Nephron progenitor cell (in vitro differentiated cells): ENCODE measurements around the gene TBL1XR1.

Source experiments
- DNase-seq: peaks from one replicate; pipeline ENCODE4 v3.0.0; 2021
- H3K27ac Mint-ChIP-seq: 2 replicates; pipeline ENCODE4 v1.8.0; 2021; ENCODE audit warnings: mild to moderate bottlenecking, moderate library complexity, mixed read lengths
- H3K27me3 Mint-ChIP-seq: 2 replicates; pipeline ENCODE4 v1.8.0; 2021; ENCODE audit warnings: mild to moderate bottlenecking, low read depth, mixed read lengths; ENCODE audit not compliant: poor library complexity
- H3K36me3 Mint-ChIP-seq: 2 replicates; pipeline ENCODE4 v1.8.0; 2021; ENCODE audit warnings: low read depth, mixed read lengths
- H3K4me1 Mint-ChIP-seq: 2 replicates; pipeline ENCODE4 v1.8.0; 2021; ENCODE audit warnings: mixed read lengths
- H3K4me3 Mint-ChIP-seq: 2 replicates; pipeline ENCODE4 v1.8.0; 2021; ENCODE audit warnings: mild to moderate bottlenecking, moderate library complexity, mixed read lengths
- H3K9me3 Mint-ChIP-seq: 2 replicates; pipeline ENCODE4 v1.8.0; 2021; ENCODE audit warnings: mild to moderate bottlenecking, moderate library complexity, mixed read lengths
- CTCF ChIP-seq: fragments of 200-600 bp; sonication (generic); IDR thresholded peaks from 2 replicates; pipeline ENCODE4 v1.5.0; 2021; ENCODE audit warnings: antibody characterized with exemption

The TBL1XR1 gene

GRCh38 chr3:177045222-177045621 lies 152.1 kb downstream of the TBL1XR1 start:
- Mint-ChIP-seq H3K9me3 (peaks cover 5% of the 10 kb centered on the region), H3K27ac (peak overlapping the region; percentile 27), H3K27me3 (no peaks in the 10 kb centered on the region), H3K4me3 (no peak overlapping the region), H3K4me1 (peaks cover 12% of the 10 kb centered on the region), H3K36me3 (peaks cover 89% of the 10 kb centered on the region)
- no peak for DNase-seq
- no peak for TF ChIP-seq CTCF

- Mint-ChIP-seq H3K4me3 (no peak overlapping the region), H3K27me3 (no peaks in the 10 kb centered on the region), H3K4me1 (peaks cover 16% of the 10 kb centered on the region), H3K36me3 (peaks cover 94% of the 10 kb centered on the region), H3K9me3 (peaks cover 5% of the 10 kb centered on the region), H3K27ac (peak overlapping the region; percentile 80)
- no peak for DNase-seq
- no peak for TF ChIP-seq CTCF
Observed at GRCh38 chr3:177041730-177042551, 155.3 kb downstream of the TBL1XR1 start.

GRCh38 chr3:177041021-177041729 lies 156.1 kb downstream of the TBL1XR1 start:
- no peak for DNase-seq
- H3K9me3 Mint-ChIP-seq = peaks cover 5% of the 10 kb centered on the region
- H3K27me3 Mint-ChIP-seq = no peaks in the 10 kb centered on the region
- H3K4me1 Mint-ChIP-seq = peaks cover 21% of the 10 kb centered on the region
- peak overlapping the region; percentile 80 for H3K27ac Mint-ChIP-seq
- no peak for TF ChIP-seq CTCF
- peaks cover 94% of the 10 kb centered on the region for H3K36me3 Mint-ChIP-seq
- no peak overlapping the region for H3K4me3 Mint-ChIP-seq

- DNase-seq = no peak
- Mint-ChIP-seq H3K36me3 (peaks cover 94% of the 10 kb centered on the region), H3K9me3 (peaks cover 5% of the 10 kb centered on the region), H3K4me1 (peaks cover 31% of the 10 kb centered on the region), H3K4me3 (no peak overlapping the region), H3K27me3 (no peaks in the 10 kb centered on the region), H3K27ac (no peak overlapping the region)
- TF ChIP-seq CTCF = no peak
Observed at GRCh38 chr3:177039490-177040274, 157.6 kb downstream of the TBL1XR1 start.

- H3K36me3 Mint-ChIP-seq = peaks cover 94% of the 10 kb centered on the region
Observed at GRCh38 chr3:177037241-177037640, 160.0 kb downstream of the TBL1XR1 start.

More at GRCh38 chr3:177037241-177037640, 160.0 kb downstream of the TBL1XR1 start:
- no peaks in the 10 kb centered on the region for H3K27me3 Mint-ChIP-seq
- H3K4me3 Mint-ChIP-seq = no peak overlapping the region
- H3K4me1 Mint-ChIP-seq = peaks cover 31% of the 10 kb centered on the region
- TF ChIP-seq CTCF = no peak
- H3K27ac Mint-ChIP-seq = no peak overlapping the region
- no peaks in the 10 kb centered on the region for H3K9me3 Mint-ChIP-seq
- DNase-seq = no peak
